Activated naive CD8-positive, alpha-beta T cell (primary cell): ENCODE data around the gene TPM3.
"Not testable (repeated sequence)": the region's sequence is repeated elsewhere in the genome, so short reads cannot be mapped to it uniquely, and the experiment has no call there.

Source experiments
- H3K27ac Mint-ChIP-seq: one replicate; pipeline ENCODE4 v1.8.0; 2021; ENCODE audit warnings: mixed read lengths
- H3K27me3 Mint-ChIP-seq: one replicate; pipeline ENCODE4 v1.8.0; 2021; ENCODE audit warnings: mixed read lengths
- H3K36me3 Mint-ChIP-seq: one replicate; pipeline ENCODE4 v1.8.0; 2021; ENCODE audit warnings: mixed read lengths
- H3K4me1 Mint-ChIP-seq: one replicate; pipeline ENCODE4 v1.8.0; 2021; ENCODE audit warnings: low read depth, mixed read lengths
- H3K4me3 Mint-ChIP-seq: one replicate; pipeline ENCODE4 v1.8.0; 2021; ENCODE audit warnings: mild to moderate bottlenecking, mixed read lengths
- H3K9me3 Mint-ChIP-seq: one replicate; pipeline ENCODE4 v1.8.0; 2021; ENCODE audit warnings: low read depth, mixed read lengths

TPM3 gene

DNA sequence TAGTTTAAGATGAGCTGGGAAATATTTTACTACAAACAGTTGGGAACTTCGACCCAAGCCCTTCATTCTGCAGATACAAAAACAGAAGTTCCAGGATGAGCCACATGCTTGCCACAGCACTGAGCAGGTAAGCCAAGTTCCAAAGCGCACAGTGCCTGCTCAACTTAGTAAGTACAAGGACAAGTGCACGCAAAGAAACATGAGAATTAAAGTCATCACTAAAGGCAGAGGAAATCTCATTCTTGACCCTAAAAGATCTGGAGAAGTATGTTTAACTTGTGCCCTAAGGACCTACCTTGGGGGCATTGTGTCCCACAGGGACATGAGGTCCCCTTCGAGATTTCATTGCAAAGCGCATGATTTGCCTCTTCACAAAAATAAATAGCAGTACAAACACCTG is 27.6 kb upstream of the TPM3 start:
- H3K4me1 Mint-ChIP-seq = peaks cover 55% of the 10 kb centered on the region
- H3K27ac Mint-ChIP-seq = peak overlapping the region; percentile 99
- no peaks in the 10 kb centered on the region for H3K27me3 Mint-ChIP-seq
- H3K9me3 Mint-ChIP-seq = no peaks in the 10 kb centered on the region
- peak overlapping the region; percentile 98 for H3K4me3 Mint-ChIP-seq
- H3K36me3 Mint-ChIP-seq = peaks cover 20% of the 10 kb centered on the region

DNA sequence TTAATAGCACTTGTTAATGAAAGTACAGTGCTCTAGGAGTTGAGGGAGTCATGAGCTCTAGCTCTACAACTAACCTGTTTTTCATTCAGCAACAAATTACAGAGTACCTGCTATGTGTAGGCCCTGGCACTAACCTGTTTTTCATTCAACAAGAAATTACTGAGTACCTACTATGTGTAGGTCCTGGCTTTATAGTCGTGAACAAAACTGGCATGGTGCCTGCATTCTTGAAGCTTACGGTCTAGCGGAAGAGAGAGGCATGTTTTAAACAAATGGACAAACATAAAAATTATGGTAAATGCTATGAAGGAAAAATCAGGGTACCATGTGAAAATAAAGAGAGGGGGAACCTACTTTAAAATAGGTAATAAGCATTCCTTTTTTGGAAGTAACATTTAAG is 26.6 kb upstream of the TPM3 start:
- H3K4me1 Mint-ChIP-seq = peaks cover 55% of the 10 kb centered on the region
- H3K27me3 Mint-ChIP-seq = no peaks in the 10 kb centered on the region
- H3K27ac Mint-ChIP-seq = peak overlapping the region; percentile 99
- peaks cover 24% of the 10 kb centered on the region for H3K36me3 Mint-ChIP-seq
- H3K4me3 Mint-ChIP-seq = peak overlapping the region; percentile 98
- H3K9me3 Mint-ChIP-seq = no peaks in the 10 kb centered on the region

DNA sequence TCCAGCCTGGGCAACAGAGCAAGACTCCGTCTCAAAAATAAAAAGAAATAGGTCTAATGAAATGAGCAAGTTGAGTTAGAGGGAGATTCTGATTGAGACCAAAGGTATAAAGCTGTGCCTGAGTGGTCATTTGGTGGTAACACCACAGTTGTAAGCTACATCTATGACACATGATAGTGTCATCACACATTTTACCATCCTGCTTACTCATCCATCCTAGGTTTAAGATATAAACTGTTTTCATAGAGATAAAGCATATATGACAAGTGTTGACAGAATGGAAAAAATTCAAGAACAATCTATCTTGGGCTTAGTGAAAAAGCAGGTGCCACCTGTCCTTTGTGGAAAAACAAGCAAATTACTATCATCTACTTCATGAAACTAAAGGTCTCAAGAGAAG is 21.4 kb upstream of the TPM3 start:
- Mint-ChIP-seq H3K9me3 (no peaks in the 10 kb centered on the region), H3K27me3 (no peaks in the 10 kb centered on the region), H3K27ac (peak overlapping the region; percentile 93), H3K36me3 (peaks cover 5% of the 10 kb centered on the region), H3K4me1 (peaks cover 36% of the 10 kb centered on the region), H3K4me3 (peak overlapping the region; percentile 38)

DNA sequence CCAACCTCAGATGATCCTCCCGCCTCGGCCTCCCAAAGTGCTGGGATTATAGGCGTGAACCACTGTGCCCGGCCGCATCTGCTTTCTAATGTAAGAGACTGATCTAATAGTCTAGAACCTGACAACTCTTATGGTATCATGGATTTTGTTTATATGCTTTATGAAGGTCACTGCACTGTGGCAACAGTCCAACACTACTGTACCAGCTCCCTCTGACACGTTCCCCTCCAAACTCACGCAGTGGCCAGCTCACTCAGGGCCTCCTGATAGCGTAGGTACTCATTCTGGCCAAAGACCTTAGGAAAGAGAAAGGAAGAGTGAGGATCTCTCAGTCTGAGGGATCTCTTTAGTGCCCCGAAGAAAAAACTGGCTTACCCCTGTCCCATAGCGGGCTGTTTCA is 20.2 kb upstream of the TPM3 start:
- H3K4me1 Mint-ChIP-seq = peaks cover 30% of the 10 kb centered on the region
- H3K27me3 Mint-ChIP-seq = no peaks in the 10 kb centered on the region
- peak overlapping the region; percentile 79 for H3K27ac Mint-ChIP-seq
- H3K36me3 Mint-ChIP-seq = peaks cover 7% of the 10 kb centered on the region
- H3K4me3 Mint-ChIP-seq = no peak overlapping the region
- no peaks in the 10 kb centered on the region for H3K9me3 Mint-ChIP-seq

DNA sequence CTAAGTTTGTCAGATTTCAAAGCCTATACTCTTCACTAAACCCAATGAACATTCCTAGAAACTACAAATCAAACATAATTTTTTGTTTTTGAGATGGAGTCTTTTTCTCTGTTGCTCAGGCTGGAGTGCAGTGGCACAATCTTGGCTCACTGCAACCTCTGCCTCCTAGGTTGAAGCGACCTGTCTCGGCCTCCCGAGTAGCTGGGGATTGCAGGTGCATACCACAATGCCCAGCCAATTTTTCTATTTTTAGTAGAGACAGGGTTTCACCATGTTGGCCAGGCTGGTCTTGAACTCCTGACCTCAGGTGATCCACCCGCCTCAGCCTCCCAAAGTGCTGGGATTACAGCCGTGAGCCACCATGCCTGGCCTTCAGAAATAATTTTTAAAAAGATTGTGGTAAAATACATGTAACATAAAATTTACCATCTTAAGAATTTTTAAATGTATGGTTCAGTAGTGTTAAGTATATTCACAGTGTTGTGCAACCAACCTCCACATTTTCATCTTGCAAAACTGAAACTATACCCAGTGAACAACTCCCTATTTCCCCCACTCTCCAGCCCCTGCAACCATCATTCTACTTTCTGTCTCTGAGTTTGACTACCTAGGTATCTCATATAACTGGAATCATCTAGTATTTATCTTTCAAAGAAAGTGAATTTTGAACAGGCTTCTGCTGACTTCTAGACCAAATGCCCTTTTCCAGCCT is 16.9 kb upstream of the TPM3 start:
- Mint-ChIP-seq H3K4me1 (peaks cover 33% of the 10 kb centered on the region), H3K27ac (peak overlapping the region; percentile 72), H3K4me3 (no peak overlapping the region), H3K27me3 (no peaks in the 10 kb centered on the region), H3K36me3 (peaks cover 5% of the 10 kb centered on the region), H3K9me3 (no peaks in the 10 kb centered on the region)

DNA sequence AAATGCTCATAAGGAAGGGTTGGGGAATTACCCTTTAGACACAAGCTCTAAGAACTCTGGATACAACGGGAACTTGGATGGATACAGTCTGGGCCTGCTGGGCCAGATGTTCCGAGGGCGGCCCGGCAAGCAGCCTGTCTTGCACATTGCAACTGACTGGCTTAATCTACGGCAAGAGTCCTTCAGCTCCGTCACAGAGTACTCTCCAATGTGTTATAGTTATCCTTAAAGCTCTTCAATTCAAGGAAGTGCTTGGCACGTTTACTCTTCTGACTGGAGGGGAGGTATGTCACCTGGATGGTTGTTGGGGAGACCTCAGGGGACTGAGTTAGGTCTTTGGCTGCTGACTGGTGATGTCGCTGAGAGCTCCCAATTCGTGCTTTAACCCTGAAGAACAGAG is 15.4 kb upstream of the TPM3 start:
- H3K27ac Mint-ChIP-seq = peak overlapping the region; percentile 89
- H3K4me1 Mint-ChIP-seq = peaks cover 25% of the 10 kb centered on the region
- no peaks in the 10 kb centered on the region for H3K27me3 Mint-ChIP-seq
- no peak overlapping the region for H3K4me3 Mint-ChIP-seq
- H3K36me3 Mint-ChIP-seq = peaks cover 5% of the 10 kb centered on the region
- no peaks in the 10 kb centered on the region for H3K9me3 Mint-ChIP-seq

DNA sequence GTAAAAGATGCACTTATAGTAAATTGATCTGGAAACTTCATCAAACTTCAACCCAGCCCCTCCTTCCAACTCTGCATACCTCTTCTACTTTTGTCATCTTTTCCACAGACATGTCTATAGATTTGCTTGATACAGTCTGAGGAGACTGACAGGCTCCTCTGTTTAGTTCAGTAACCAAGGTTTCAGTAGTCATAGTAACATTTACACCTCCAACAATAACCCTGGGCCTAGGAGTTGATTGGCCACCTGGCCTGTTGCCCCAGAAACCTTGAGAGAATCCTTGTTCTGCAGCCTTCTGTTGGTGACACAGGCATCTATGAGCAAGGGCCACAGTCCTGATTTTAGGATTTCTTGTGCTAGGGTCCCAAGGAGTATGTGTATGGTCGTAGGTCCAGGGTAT is 14.3 kb upstream of the TPM3 start, which contains the start of gene CFAP141:
CFAP141 (minus strand) TSS at position 138 of the 400 bp plus-strand sequence; CDS start at position 112, 26 bp downstream.
- H3K9me3 Mint-ChIP-seq = no peaks in the 10 kb centered on the region
- peak within 1 kb of the TSS; percentile 93 for H3K27ac Mint-ChIP-seq
- peaks cover 25% of the 10 kb centered on the region for H3K4me1 Mint-ChIP-seq
- H3K27me3 Mint-ChIP-seq = no peaks in the 10 kb centered on the region
- peaks cover 5% of the 10 kb centered on the region for H3K36me3 Mint-ChIP-seq
- peak within 1 kb of the TSS; percentile 40 for H3K4me3 Mint-ChIP-seq

DNA sequence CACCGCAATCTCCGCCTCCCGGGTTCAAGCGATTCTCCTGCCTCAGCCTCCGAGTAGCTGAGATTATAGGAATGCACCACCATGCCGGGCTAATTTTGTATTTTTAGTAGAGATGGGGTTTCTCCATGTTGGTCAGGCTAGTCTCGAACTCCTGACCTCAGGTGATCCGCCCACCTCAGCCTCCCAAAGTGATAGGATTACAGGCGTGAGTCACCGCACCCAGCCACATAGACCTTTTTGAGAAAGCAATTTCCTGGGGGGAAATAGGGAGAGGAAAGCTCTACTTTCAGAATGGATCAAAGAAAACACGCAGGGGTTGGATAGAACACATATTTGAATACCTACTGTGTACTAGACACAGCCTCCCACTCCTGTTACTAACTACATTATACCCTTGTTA is 13.9 kb upstream of the TPM3 start:
- peaks cover 25% of the 10 kb centered on the region for H3K4me1 Mint-ChIP-seq
- H3K27me3 Mint-ChIP-seq, H3K36me3 Mint-ChIP-seq, H3K9me3 Mint-ChIP-seq: not testable (repeated sequence)
- peak overlapping the region; percentile 93 for H3K27ac Mint-ChIP-seq
- H3K4me3 Mint-ChIP-seq = peak overlapping the region; percentile 40

DNA sequence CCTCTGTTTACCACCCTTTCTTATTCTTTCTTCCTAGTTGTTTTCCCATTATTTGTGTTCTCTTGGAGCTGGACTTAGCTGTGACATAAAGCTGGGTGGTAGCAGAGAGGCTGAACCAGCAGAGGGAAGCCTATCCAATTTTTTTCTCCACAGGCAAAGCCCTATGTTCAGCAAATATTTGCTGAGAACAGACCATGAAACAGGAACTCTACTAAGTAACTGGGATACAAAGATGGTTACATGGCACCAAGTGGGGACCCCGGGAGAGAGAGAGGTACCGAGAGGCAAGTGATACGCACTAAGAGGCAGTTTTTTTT is 7.6 kb upstream of the TPM3 start:
- H3K4me1 Mint-ChIP-seq = peaks cover 1% of the 10 kb centered on the region
- H3K9me3 Mint-ChIP-seq = no peaks in the 10 kb centered on the region
- H3K4me3 Mint-ChIP-seq = no peak overlapping the region
- H3K27ac Mint-ChIP-seq = no peak overlapping the region
- no peaks in the 10 kb centered on the region for H3K27me3 Mint-ChIP-seq
- no peaks in the 10 kb centered on the region for H3K36me3 Mint-ChIP-seq

DNA sequence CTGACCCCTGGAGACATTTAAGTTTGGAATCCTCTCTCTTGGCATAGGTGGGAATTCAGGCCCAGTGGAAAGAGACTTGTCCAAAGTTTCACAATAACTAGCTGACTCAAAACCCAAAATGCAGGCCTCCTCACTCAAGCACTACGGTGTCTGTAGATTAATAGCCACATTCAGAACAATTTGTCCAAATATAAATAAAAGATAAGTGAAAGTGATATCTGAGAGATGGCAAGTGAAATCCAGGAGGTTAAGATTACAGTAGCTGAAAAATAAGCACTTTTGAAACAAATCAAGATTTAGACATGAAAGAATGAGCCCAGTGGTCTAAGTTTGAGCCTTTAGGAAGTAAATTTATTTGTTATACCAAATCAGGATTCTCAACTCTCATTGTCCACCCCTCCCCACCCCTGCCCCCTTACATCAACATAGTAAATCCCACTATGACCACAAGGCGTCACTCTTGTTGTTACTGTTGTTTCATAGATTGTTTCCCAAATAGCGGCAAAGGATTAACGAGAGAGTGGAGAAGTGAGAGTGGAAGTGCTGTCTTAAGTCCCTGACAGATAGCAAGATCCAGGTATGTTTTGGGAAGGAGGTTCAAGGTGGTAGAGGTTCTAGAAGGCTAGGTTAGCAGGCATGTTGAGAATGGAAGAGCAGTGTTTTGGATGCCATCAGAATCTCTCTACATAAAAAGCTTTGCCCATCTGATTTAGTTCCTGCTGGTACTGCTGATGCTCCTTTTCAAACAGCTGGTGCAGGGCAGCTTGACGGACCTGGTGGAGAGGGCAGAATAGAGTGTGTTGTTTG is 7.1 kb upstream of the TPM3 start:
- Mint-ChIP-seq H3K36me3 (no peaks in the 10 kb centered on the region), H3K27me3 (no peaks in the 10 kb centered on the region), H3K4me3 (no peak overlapping the region), H3K9me3 (no peaks in the 10 kb centered on the region), H3K27ac (no peak overlapping the region), H3K4me1 (peaks cover 1% of the 10 kb centered on the region)

DNA sequence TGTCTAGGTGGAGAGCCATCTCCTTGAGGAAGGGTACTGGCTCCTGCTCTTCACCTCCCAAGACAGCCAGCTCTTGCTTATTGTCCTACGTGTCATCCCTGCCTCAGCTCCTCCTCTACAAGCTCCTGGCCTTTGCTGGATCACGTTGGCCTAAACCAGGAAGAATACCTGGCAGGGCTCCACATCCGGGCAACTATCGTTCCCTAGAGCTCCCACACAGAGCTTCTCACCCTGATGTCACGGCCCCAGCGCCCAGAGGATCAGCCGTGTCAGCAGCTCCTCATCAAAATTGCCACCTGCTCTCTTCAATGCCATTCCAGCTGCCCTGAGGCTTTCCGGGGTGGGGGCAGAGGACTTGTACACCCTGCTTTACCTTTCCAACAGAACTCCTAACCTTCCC is 1.9 kb upstream of the TPM3 start:
- Mint-ChIP-seq H3K27me3 (no peaks in the 10 kb centered on the region), H3K9me3 (no peaks in the 10 kb centered on the region), H3K4me3 (no peak overlapping the region), H3K27ac (no peak overlapping the region), H3K36me3 (no peaks in the 10 kb centered on the region), H3K4me1 (peaks cover 1% of the 10 kb centered on the region)

DNA sequence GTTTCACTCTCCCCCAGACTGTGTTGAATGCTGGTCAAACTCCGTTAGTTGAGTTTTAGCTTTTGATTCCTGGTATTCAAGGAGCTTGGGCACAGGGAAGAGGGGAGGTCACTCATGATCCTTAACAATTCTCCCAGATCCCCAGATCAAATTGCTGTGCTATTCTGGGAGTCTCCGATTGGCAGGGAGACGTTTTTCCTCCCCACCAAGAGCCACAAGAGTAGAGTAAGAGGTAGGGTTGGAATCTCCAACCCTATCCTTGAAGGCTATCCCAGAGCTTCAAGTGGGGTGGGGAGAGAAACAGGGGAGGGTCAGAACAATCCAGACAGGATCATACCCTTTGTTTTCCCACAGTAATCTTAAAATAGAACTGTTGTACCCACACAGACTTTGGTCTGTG is 576 bp upstream of the TPM3 start:
- H3K36me3 Mint-ChIP-seq = no peaks in the 10 kb centered on the region
- no peak overlapping the region for H3K27ac Mint-ChIP-seq
- H3K9me3 Mint-ChIP-seq = no peaks in the 10 kb centered on the region
- H3K4me1 Mint-ChIP-seq = no peaks in the 10 kb centered on the region
- no peaks in the 10 kb centered on the region for H3K27me3 Mint-ChIP-seq
- no peak overlapping the region for H3K4me3 Mint-ChIP-seq

DNA sequence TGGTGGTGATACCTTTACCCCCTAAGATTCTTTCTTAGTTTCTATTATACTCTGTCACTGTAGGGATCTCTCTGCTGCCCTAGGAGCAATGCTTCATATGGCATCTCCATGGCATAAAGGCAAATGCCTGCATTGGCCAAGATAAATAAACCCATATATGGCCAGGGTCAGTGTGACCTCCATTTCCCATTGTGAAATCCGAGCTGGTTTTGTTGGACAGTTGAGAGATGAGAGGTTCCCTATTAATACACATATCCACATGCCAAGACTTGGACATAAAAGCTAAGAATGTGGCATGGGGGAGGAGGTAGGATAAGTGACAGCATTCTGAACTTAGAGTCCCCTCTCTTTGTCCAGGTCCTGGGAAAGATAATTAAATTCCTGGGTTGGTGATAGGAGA is 1.4 kb downstream of the TPM3 start:
- Mint-ChIP-seq H3K9me3 (no peaks in the 10 kb centered on the region), H3K36me3 (no peaks in the 10 kb centered on the region), H3K27me3 (no peaks in the 10 kb centered on the region), H3K27ac (no peak overlapping the region), H3K4me3 (no peak overlapping the region), H3K4me1 (no peaks in the 10 kb centered on the region)

DNA sequence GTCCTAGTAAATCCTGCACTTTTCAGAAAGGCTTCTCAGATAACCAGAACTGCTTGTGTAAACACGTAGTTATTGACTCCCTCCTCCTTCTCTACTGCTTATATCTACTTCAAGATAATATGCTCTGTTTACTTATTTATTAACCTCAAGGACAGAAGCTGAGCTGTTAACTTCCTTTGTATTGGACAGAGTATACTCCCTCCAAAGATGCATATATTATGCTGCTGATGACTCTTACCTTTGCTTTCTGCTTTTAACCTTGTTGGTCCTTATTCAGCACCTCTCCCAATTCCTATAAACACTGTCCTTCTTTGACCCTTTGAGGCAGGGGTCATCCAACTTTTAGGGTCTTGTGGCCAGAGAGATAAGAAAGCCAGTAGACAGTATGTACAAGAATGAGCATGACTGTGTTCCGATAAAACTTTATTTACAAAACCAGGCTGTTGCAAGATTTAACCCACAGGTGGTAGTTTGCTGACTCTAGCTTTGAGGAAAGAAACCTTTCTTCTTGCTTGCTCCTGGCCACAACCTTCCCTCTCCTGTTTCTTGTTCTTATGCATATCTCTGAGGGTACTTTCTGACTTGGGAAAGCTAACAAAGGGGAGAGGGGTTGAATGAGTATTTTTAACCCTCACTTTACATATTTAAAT is 4.9 kb downstream of the TPM3 start:
- Mint-ChIP-seq H3K27ac (no peak overlapping the region), H3K4me3 (no peak overlapping the region), H3K4me1 (peaks cover 4% of the 10 kb centered on the region), H3K36me3 (peaks cover 1% of the 10 kb centered on the region), H3K27me3 (no peaks in the 10 kb centered on the region), H3K9me3 (no peaks in the 10 kb centered on the region)

DNA sequence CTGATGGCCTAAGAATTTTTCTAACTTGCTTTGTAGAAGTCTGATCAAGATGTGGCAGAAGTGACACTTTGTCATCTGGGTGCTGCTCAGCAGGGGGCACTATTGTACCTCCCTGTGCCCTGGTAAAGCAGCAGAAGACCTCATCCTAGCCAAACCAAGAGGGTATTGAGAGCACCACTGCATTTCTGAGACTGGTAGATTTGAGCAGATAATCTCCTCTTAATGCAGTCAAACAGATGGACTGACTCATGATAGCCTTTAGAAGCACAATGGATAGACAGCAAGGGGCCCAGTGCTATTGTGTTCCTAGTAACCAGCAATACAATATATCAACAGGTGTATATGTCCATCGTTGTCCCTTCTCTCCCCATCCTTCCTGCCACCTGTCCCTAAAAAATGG is 5.7 kb downstream of the TPM3 start:
- no peak overlapping the region for H3K27ac Mint-ChIP-seq
- no peaks in the 10 kb centered on the region for H3K27me3 Mint-ChIP-seq
- peaks cover 5% of the 10 kb centered on the region for H3K36me3 Mint-ChIP-seq
- peaks cover 10% of the 10 kb centered on the region for H3K4me1 Mint-ChIP-seq
- no peaks in the 10 kb centered on the region for H3K9me3 Mint-ChIP-seq
- peak overlapping the region; percentile 4 for H3K4me3 Mint-ChIP-seq
